ENCODE data around the gene NAV3. TPM values are rescaled to one million over a fixed set of nuclear protein-coding genes. Genes with fewer than 3 reads are reported as not detected.

The NAV3 gene
- polyA plus RNA-seq, 1 donor from 2014 or later: 36.9 TPM

DNA sequence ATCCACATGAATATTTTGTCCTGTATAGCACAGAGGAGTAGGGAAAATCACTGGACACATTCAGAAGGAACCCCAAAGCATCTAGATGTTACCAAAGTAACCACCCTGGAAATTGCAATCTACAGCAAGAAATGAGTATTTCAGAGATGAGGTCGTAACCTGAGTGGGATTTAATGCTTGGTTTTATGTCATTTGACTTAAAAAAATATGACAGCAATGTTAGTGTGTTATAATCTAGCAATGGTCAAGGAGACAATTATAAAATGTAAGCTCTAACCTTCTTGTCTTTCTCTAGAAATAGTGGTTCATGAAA, 256.6 kb downstream of the NAV3 start:
- Histone ChIP-seq H3K9me3 (ENCODE audit: low read length) (no peaks in the 10 kb centered on the region), H3K9ac (ENCODE audit: low read length) (no peak overlapping the region), H4K20me1 (ENCODE audit: insufficient read depth) (no peaks in the 10 kb centered on the region), H2AFZ (ENCODE audit: low read depth, low read length) (no peak overlapping the region), H3K4me2 (ENCODE audit: low read length) (no peak overlapping the region), H3K79me2 (replicated peaks; ENCODE audit: insufficient read depth, low read length) (no peaks in the 10 kb centered on the region), H3K27ac (ENCODE audit: low read length) (no peak overlapping the region), H3K9me2 (ENCODE audit: insufficient read depth, low read length) (no peaks in the 10 kb centered on the region), H3K36me3 (ENCODE audit: insufficient read depth, low read length) (no peaks in the 10 kb centered on the region), H3K4me3 (ENCODE audit: low read length) (no peak overlapping the region), H3K27me3 (ENCODE audit: insufficient read depth, low read depth, low read length) (no peaks in the 10 kb centered on the region), H3F3A (ENCODE audit: insufficient read depth, low read length, poor library complexity, severe bottlenecking) (no peaks in the 10 kb centered on the region)
- TF ChIP-seq EZH2 (IDR thresholded peaks at IDR 0.05; ENCODE audit: borderline replicate concordance, insufficient read depth, low read length, poor library complexity, severe bottlenecking): no peak

- Histone ChIP-seq H3K4me2 (ENCODE audit: low read length) (no peak overlapping the region), H3K9me3 (ENCODE audit: low read length) (no peaks in the 10 kb centered on the region), H3K9me2 (ENCODE audit: insufficient read depth, low read length) (no peaks in the 10 kb centered on the region), H3K27ac (ENCODE audit: low read length) (no peak overlapping the region), H3K79me2 (replicated peaks; ENCODE audit: insufficient read depth, low read length) (no peaks in the 10 kb centered on the region), H3K9ac (ENCODE audit: low read length) (no peak overlapping the region), H2AFZ (ENCODE audit: low read depth, low read length) (no peak overlapping the region), H3K4me3 (ENCODE audit: low read length) (no peak overlapping the region), H3F3A (ENCODE audit: insufficient read depth, low read length, poor library complexity, severe bottlenecking) (no peaks in the 10 kb centered on the region), H3K36me3 (ENCODE audit: insufficient read depth, low read length) (no peaks in the 10 kb centered on the region), H3K27me3 (ENCODE audit: insufficient read depth, low read depth, low read length) (no peaks in the 10 kb centered on the region), H4K20me1 (ENCODE audit: insufficient read depth) (no peaks in the 10 kb centered on the region)
- TF ChIP-seq RAD21 (conservative IDR thresholded peaks at IDR 0.05): no peak
- TF ChIP-seq MXI1 (conservative IDR thresholded peaks at IDR 0.05; ENCODE audit: poor library complexity, severe bottlenecking): no peak
Measured at GRCh38 chr12:78088391-78088832, 257.7 kb downstream of the NAV3 start.

DNA sequence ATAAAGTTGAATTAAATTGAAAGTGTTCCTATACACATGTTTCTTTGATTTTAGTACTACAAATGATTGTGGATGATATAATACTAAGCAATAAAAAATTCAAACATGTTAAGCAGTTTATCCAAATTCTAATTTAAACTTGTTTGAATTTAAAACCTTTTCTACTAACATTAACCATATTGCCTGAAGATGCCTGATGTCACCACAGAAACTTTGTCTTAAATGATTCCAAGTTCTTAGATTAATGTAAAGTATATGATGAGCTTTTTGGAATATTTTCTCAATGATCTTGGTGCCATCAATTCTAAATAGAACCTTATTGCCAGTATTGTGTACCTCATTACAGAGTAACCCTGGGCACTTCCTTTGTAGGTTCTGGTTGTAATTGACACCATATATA, 259.6 kb downstream of the NAV3 start:
- Histone ChIP-seq H3K27me3 (ENCODE audit: insufficient read depth, low read depth, low read length) (no peaks in the 10 kb centered on the region), H3K9me3 (ENCODE audit: low read length) (no peaks in the 10 kb centered on the region), H3K9ac (ENCODE audit: low read length) (no peak overlapping the region), H4K20me1 (ENCODE audit: insufficient read depth) (no peaks in the 10 kb centered on the region), H3K4me2 (ENCODE audit: low read length) (no peak overlapping the region), H3K4me3 (ENCODE audit: low read length) (no peak overlapping the region), H3K9me2 (ENCODE audit: insufficient read depth, low read length) (no peaks in the 10 kb centered on the region), H3K36me3 (ENCODE audit: insufficient read depth, low read length) (no peaks in the 10 kb centered on the region), H3F3A (ENCODE audit: insufficient read depth, low read length, poor library complexity, severe bottlenecking) (no peaks in the 10 kb centered on the region), H3K79me2 (replicated peaks; ENCODE audit: insufficient read depth, low read length) (no peaks in the 10 kb centered on the region), H3K27ac (ENCODE audit: low read length) (no peak overlapping the region), H2AFZ (ENCODE audit: low read depth, low read length) (no peak overlapping the region)
- TF ChIP-seq SMC3 (conservative IDR thresholded peaks at IDR 0.05; ENCODE audit: poor library complexity) (no peak), MXI1 (conservative IDR thresholded peaks at IDR 0.05; ENCODE audit: poor library complexity, severe bottlenecking) (no peak), RAD21 (conservative IDR thresholded peaks at IDR 0.05) (no peak), EZH2 (IDR thresholded peaks at IDR 0.05; ENCODE audit: borderline replicate concordance, insufficient read depth, low read length, poor library complexity, severe bottlenecking) (no peak)
- TF ChIP-seq, protein P1, sequence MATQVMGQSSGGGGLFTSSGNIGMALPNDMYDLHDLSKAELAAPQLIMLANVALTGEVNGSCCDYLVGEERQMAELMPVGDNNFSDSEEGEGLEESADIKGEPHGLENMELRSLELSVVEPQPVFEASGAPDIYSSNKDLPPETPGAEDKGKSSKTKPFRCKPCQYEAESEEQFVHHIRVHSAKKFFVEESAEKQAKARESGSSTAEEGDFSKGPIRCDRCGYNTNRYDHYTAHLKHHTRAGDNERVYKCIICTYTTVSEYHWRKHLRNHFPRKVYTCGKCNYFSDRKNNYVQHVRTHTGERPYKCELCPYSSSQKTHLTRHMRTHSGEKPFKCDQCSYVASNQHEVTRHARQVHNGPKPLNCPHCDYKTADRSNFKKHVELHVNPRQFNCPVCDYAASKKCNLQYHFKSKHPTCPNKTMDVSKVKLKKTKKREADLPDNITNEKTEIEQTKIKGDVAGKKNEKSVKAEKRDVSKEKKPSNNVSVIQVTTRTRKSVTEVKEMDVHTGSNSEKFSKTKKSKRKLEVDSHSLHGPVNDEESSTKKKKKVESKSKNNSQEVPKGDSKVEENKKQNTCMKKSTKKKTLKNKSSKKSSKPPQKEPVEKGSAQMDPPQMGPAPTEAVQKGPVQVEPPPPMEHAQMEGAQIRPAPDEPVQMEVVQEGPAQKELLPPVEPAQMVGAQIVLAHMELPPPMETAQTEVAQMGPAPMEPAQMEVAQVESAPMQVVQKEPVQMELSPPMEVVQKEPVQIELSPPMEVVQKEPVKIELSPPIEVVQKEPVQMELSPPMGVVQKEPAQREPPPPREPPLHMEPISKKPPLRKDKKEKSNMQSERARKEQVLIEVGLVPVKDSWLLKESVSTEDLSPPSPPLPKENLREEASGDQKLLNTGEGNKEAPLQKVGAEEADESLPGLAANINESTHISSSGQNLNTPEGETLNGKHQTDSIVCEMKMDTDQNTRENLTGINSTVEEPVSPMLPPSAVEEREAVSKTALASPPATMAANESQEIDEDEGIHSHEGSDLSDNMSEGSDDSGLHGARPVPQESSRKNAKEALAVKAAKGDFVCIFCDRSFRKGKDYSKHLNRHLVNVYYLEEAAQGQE (IDR thresholded peaks at IDR 0.05; ENCODE audit: borderline replicate concordance): no peak

DNA sequence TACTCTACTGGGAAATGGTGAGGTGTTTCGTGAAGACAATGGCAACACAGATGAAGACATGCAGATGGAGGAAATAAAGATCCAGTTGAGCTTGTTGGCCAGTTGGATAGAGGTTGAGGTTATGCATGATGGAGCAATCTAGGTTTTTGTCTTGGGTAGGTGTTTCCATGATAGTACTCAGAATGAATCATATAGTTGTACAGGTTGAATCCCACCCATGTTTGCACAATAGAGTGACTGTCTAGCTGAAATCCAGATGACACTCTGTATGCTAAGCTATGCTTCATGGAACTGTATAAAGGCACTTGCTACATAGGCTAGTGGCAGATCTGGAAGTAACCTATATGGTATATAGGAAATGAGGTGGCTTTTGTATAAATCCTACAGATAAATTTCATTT, 264.9 kb downstream of the NAV3 start:
- Histone ChIP-seq H3K9me3 (ENCODE audit: low read length) (no peaks in the 10 kb centered on the region), H3F3A (ENCODE audit: insufficient read depth, low read length, poor library complexity, severe bottlenecking) (no peaks in the 10 kb centered on the region), H3K4me2 (ENCODE audit: low read length) (no peak overlapping the region), H3K9me2 (ENCODE audit: insufficient read depth, low read length) (no peaks in the 10 kb centered on the region), H2AFZ (ENCODE audit: low read depth, low read length) (no peak overlapping the region), H3K27me3 (ENCODE audit: insufficient read depth, low read depth, low read length) (no peaks in the 10 kb centered on the region), H4K20me1 (ENCODE audit: insufficient read depth) (no peaks in the 10 kb centered on the region), H3K79me2 (replicated peaks; ENCODE audit: insufficient read depth, low read length) (no peaks in the 10 kb centered on the region), H3K9ac (ENCODE audit: low read length) (no peak overlapping the region), H3K36me3 (ENCODE audit: insufficient read depth, low read length) (no peaks in the 10 kb centered on the region), H3K4me3 (ENCODE audit: low read length) (no peak overlapping the region), H3K27ac (ENCODE audit: low read length) (no peak overlapping the region)
- TF ChIP-seq EZH2 (IDR thresholded peaks at IDR 0.05; ENCODE audit: borderline replicate concordance, insufficient read depth, low read length, poor library complexity, severe bottlenecking) (no peak), SMC3 (conservative IDR thresholded peaks at IDR 0.05; ENCODE audit: poor library complexity) (no peak), RAD21 (conservative IDR thresholded peaks at IDR 0.05) (no peak), MXI1 (conservative IDR thresholded peaks at IDR 0.05; ENCODE audit: poor library complexity, severe bottlenecking) (no peak), EP300 (conservative IDR thresholded peaks at IDR 0.05; ENCODE audit: poor library complexity, severe bottlenecking) (no peak)
- TF ChIP-seq, protein P1 (IDR thresholded peaks at IDR 0.05; ENCODE audit: borderline replicate concordance): no peak

All from neural cell (in vitro differentiated cells).